ENCODE results near the gene LXN. TPM values are rescaled to one million over a fixed set of nuclear protein-coding genes. Genes with fewer than 3 reads are reported as not detected.

LXN gene
- total and polyA plus RNA-seq, 2 of the 8 experiments (the other 6 are each of a cell fraction or from before 2014, with no cell fraction given): 3.2 to 4.7 TPM

DNA sequence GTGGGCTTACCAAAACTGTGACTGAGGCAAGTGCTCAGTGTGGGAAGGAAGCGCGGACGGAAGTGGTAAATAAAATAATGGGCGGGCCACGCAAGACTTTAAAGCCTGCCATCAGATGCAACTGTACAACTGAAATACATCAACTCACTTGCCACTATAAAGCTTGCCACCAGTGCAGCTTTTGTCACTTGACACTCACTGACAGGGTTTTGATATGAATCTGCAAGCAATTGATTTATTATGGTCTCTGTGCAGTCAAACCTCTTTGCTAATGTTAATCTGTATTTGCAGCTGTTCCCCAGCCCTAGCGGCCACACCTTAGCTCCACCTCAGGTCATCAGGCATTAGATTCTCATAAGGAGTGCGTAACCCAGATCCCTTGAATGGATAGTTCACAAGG is 30.4 kb downstream of the LXN start (continued):
- TF ChIP-seq TEAD4 (IDR thresholded peaks at IDR 0.05; ENCODE audit: low read depth, low read length): no peak
- TF ChIP-seq BRCA1 (IDR thresholded peaks at IDR 0.05; ENCODE audit: low read depth, low read length): no peak
- no peak for TF ChIP-seq CEBPB (IDR thresholded peaks at IDR 0.05; ENCODE audit: low read depth, low read length)
- TF ChIP-seq KDM4A (IDR thresholded peaks at IDR 0.05; ENCODE audit: low read depth, low read length, severe bottlenecking): no peak
- TF ChIP-seq PHF8 (conservative IDR thresholded peaks at IDR 0.05; ENCODE audit: low read depth, low read length): no peak
- TF ChIP-seq, protein P1, sequence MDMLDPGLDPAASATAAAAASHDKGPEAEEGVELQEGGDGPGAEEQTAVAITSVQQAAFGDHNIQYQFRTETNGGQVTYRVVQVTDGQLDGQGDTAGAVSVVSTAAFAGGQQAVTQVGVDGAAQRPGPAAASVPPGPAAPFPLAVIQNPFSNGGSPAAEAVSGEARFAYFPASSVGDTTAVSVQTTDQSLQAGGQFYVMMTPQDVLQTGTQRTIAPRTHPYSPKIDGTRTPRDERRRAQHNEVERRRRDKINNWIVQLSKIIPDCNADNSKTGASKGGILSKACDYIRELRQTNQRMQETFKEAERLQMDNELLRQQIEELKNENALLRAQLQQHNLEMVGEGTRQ (IDR thresholded peaks at IDR 0.05; ENCODE audit: low read length): no peak
- TF ChIP-seq, protein P2, sequence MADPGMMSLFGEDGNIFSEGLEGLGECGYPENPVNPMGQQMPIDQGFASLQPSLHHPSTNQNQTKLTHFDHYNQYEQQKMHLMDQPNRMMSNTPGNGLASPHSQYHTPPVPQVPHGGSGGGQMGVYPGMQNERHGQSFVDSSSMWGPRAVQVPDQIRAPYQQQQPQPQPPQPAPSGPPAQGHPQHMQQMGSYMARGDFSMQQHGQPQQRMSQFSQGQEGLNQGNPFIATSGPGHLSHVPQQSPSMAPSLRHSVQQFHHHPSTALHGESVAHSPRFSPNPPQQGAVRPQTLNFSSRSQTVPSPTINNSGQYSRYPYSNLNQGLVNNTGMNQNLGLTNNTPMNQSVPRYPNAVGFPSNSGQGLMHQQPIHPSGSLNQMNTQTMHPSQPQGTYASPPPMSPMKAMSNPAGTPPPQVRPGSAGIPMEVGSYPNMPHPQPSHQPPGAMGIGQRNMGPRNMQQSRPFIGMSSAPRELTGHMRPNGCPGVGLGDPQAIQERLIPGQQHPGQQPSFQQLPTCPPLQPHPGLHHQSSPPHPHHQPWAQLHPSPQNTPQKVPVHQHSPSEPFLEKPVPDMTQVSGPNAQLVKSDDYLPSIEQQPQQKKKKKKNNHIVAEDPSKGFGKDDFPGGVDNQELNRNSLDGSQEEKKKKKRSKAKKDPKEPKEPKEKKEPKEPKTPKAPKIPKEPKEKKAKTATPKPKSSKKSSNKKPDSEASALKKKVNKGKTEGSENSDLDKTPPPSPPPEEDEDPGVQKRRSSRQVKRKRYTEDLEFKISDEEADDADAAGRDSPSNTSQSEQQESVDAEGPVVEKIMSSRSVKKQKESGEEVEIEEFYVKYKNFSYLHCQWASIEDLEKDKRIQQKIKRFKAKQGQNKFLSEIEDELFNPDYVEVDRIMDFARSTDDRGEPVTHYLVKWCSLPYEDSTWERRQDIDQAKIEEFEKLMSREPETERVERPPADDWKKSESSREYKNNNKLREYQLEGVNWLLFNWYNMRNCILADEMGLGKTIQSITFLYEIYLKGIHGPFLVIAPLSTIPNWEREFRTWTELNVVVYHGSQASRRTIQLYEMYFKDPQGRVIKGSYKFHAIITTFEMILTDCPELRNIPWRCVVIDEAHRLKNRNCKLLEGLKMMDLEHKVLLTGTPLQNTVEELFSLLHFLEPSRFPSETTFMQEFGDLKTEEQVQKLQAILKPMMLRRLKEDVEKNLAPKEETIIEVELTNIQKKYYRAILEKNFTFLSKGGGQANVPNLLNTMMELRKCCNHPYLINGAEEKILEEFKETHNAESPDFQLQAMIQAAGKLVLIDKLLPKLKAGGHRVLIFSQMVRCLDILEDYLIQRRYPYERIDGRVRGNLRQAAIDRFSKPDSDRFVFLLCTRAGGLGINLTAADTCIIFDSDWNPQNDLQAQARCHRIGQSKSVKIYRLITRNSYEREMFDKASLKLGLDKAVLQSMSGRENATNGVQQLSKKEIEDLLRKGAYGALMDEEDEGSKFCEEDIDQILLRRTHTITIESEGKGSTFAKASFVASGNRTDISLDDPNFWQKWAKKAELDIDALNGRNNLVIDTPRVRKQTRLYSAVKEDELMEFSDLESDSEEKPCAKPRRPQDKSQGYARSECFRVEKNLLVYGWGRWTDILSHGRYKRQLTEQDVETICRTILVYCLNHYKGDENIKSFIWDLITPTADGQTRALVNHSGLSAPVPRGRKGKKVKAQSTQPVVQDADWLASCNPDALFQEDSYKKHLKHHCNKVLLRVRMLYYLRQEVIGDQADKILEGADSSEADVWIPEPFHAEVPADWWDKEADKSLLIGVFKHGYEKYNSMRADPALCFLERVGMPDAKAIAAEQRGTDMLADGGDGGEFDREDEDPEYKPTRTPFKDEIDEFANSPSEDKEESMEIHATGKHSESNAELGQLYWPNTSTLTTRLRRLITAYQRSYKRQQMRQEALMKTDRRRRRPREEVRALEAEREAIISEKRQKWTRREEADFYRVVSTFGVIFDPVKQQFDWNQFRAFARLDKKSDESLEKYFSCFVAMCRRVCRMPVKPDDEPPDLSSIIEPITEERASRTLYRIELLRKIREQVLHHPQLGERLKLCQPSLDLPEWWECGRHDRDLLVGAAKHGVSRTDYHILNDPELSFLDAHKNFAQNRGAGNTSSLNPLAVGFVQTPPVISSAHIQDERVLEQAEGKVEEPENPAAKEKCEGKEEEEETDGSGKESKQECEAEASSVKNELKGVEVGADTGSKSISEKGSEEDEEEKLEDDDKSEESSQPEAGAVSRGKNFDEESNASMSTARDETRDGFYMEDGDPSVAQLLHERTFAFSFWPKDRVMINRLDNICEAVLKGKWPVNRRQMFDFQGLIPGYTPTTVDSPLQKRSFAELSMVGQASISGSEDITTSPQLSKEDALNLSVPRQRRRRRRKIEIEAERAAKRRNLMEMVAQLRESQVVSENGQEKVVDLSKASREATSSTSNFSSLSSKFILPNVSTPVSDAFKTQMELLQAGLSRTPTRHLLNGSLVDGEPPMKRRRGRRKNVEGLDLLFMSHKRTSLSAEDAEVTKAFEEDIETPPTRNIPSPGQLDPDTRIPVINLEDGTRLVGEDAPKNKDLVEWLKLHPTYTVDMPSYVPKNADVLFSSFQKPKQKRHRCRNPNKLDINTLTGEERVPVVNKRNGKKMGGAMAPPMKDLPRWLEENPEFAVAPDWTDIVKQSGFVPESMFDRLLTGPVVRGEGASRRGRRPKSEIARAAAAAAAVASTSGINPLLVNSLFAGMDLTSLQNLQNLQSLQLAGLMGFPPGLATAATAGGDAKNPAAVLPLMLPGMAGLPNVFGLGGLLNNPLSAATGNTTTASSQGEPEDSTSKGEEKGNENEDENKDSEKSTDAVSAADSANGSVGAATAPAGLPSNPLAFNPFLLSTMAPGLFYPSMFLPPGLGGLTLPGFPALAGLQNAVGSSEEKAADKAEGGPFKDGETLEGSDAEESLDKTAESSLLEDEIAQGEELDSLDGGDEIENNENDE (IDR thresholded peaks at IDR 0.05; ENCODE audit: insufficient replicate concordance, low read length): no peak
- TF ChIP-seq JUND (IDR thresholded peaks at IDR 0.05; ENCODE audit: low read length): no peak
- no peak for TF ChIP-seq TCF12 (IDR thresholded peaks at IDR 0.05; ENCODE audit: low read depth, low read length)
- TF ChIP-seq, protein P3, sequence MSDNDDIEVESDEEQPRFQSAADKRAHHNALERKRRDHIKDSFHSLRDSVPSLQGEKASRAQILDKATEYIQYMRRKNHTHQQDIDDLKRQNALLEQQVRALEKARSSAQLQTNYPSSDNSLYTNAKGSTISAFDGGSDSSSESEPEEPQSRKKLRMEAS (IDR thresholded peaks at IDR 0.05): no peak
- TF ChIP-seq HDAC6 (IDR thresholded peaks at IDR 0.05; ENCODE audit: low read depth, low read length): no peak

Measured in H1 (cell line).